Parietal lobe (tissue), 2 donors: ENCODE data around the gene RBX1. TPM values are rescaled to one million over a fixed set of nuclear protein-coding genes. Genes with fewer than 3 reads are reported as not detected.

ENCODE experiments used
- small RNA-seq: library from RNA; depleted of rRNA; stranded (forward); fragments of <200 nt; gene quantifications from one replicate; pipeline ENCODE3, GENCODE V24; 2014; ENCODE audit warnings: low replicate concordance
- total RNA-seq: library from RNA; depleted of rRNA; stranded (reverse); fragments of >200 nt; gene quantifications from one replicate; pipeline ENCODE4 v1.2.3, GENCODE V29; 2014

Gene RBX1
- 62.6 TPM for total RNA-seq

GRCh38 chr22:40950962-40951794 is at the start of gene RBX1:
Gene RBX1 (plus strand): TSS chr22:40951378. CDS start chr22:40951399, 21 bp downstream.

Small RNAs within 50 kb of the gene (small RNA-seq; reads per million reads assigned to genes)
- gene RF00017 (not detected), gene RNU6-379P (not detected)

Other genes starting within 250 kb of the RBX1 start
- gene SLC25A17, start 132.0 kb upstream of the RBX1 start, total RNA-seq: 24.1 TPM
- 141 TPM for gene ST13, start 94.7 kb upstream of the RBX1 start, total RNA-seq
- 9.4 TPM for gene XPNPEP3, start 94.2 kb upstream of the RBX1 start, total RNA-seq
- gene DNAJB7, start 89.3 kb upstream of the RBX1 start, total RNA-seq: not detected
- 164 TPM for gene EP300, start 141.2 kb downstream of the RBX1 start, total RNA-seq